Measurements from ENCODE around the gene DHRS2.

The DHRS2 gene

GRCh38 chr14:23610815-23611289, 25.3 kb upstream of the DHRS2 start:
- TF ChIP-seq CTCF (IDR thresholded peaks at IDR 0.05; ENCODE audit: low read depth, low read length), result no peak
- DNase-seq, result no peak
- Histone ChIP-seq H3K27me3 (ENCODE audit: insufficient read depth, low read depth, severe bottlenecking) (no peaks in the 10 kb centered on the region), H3K4me3 (ENCODE audit: low read depth, low read length) (no peak overlapping the region), H3K9me3 (ENCODE audit: severe bottlenecking) (no peaks in the 10 kb centered on the region), H3K27ac (no peak overlapping the region), H3K36me3 (no peaks in the 10 kb centered on the region)

GRCh38 chr14:23612354-23612732, 23.8 kb upstream of the DHRS2 start:
- no peaks in the 10 kb centered on the region for H3K27me3 ChIP-seq (ENCODE audit: insufficient read depth, low read depth, severe bottlenecking)
- H3K36me3 ChIP-seq, result no peaks in the 10 kb centered on the region
- H3K27ac ChIP-seq, result no peak overlapping the region
- no peak for TF ChIP-seq CTCF (IDR thresholded peaks at IDR 0.05; ENCODE audit: low read depth, low read length)
- no peak for DNase-seq
- H3K4me3 ChIP-seq (ENCODE audit: low read depth, low read length), result no peak overlapping the region
- H3K9me3 ChIP-seq (ENCODE audit: severe bottlenecking), result no peaks in the 10 kb centered on the region

GRCh38 chr14:23612802-23613201, 23.4 kb upstream of the DHRS2 start:
- DNase-seq, result no peak
- no peaks in the 10 kb centered on the region for H3K9me3 ChIP-seq (ENCODE audit: severe bottlenecking)
- TF ChIP-seq CTCF (IDR thresholded peaks at IDR 0.05; ENCODE audit: low read depth, low read length), result no peak
- H3K36me3 ChIP-seq, result no peaks in the 10 kb centered on the region
- H3K27me3 ChIP-seq (ENCODE audit: insufficient read depth, low read depth, severe bottlenecking), result no peaks in the 10 kb centered on the region
- H3K4me3 ChIP-seq (ENCODE audit: low read depth, low read length), result no peak overlapping the region
- no peak overlapping the region for H3K27ac ChIP-seq

GRCh38 chr14:23613242-23614070, 22.7 kb upstream of the DHRS2 start:
- no peak for TF ChIP-seq CTCF (IDR thresholded peaks at IDR 0.05; ENCODE audit: low read depth, low read length)

GRCh38 chr14:23614395-23614828, 21.8 kb upstream of the DHRS2 start:
- H3K4me3 ChIP-seq (ENCODE audit: low read depth, low read length), result no peak overlapping the region
- H3K9me3 ChIP-seq (ENCODE audit: severe bottlenecking), result no peaks in the 10 kb centered on the region
- DNase-seq, result no peak
- no peaks in the 10 kb centered on the region for H3K36me3 ChIP-seq
- no peak for TF ChIP-seq CTCF (IDR thresholded peaks at IDR 0.05; ENCODE audit: low read depth, low read length)
- no peak overlapping the region for H3K27ac ChIP-seq
- H3K27me3 ChIP-seq (ENCODE audit: insufficient read depth, low read depth, severe bottlenecking), result no peaks in the 10 kb centered on the region

More at GRCh38 chr14:23613242-23614070, 22.7 kb upstream of the DHRS2 start:
- Histone ChIP-seq H3K27me3 (ENCODE audit: insufficient read depth, low read depth, severe bottlenecking) (no peaks in the 10 kb centered on the region), H3K4me3 (ENCODE audit: low read depth, low read length) (no peak overlapping the region), H3K36me3 (no peaks in the 10 kb centered on the region), H3K27ac (no peak overlapping the region), H3K9me3 (ENCODE audit: severe bottlenecking) (no peaks in the 10 kb centered on the region)
- no peak for DNase-seq
